ENCODE data around the gene UNC79.

- no peak for TF ChIP-seq CTCF (IDR thresholded peaks at IDR 0.05)
- no peak for TF ChIP-seq POLR2AphosphoS5 (IDR thresholded peaks at IDR 0.05)
- TF ChIP-seq EP300 (IDR thresholded peaks at IDR 0.05): no peak
- no peak for TF ChIP-seq POLR2A (IDR thresholded peaks at IDR 0.05)
Measured at GRCh38 chr14:93532541-93532940, 101.8 kb downstream of the UNC79 start.
